Thyroid gland (tissue), 4 donors: ENCODE results near the gene SNX33.

ENCODE experiments used
- CTCF ChIP-seq, 6 experiments: fragments of 200-600 bp in 3 of 6; fragments of 450-650 bp in 3 of 6; sonication (generic) in 3 of 6; IDR thresholded peaks; one replicate each; pipeline ENCODE4 v1.5.1; 2016 to 2019; ENCODE audit warnings: antibody characterized with exemption in 6 of 6, mild to moderate bottlenecking in 2 of 6, inconsistent platforms in 1 of 6, moderate library complexity in 1 of 6
- POLR2A ChIP-seq, 2 donors: fragments of 450-650 bp; IDR thresholded peaks; one replicate each; pipeline ENCODE4 v1.6.1; 2017; ENCODE audit warnings: antibody characterized with exemption in 2 of 2, mild to moderate bottlenecking in 2 of 2, moderate library complexity in 1 of 2

GRCh38 chr15:75704263-75704615 is 56.5 kb downstream of the SNX33 start:
- TF ChIP-seq CTCF (IDR thresholded peaks at IDR 0.05): no peak
- no peak for TF ChIP-seq POLR2A (IDR thresholded peaks at IDR 0.05)
